HEK293T (cell line): Measurements from ENCODE around the gene RSPH3.

ENCODE experiments used
- CTCF ChIA-PET: fragments of 350-600 bp; formaldehyde crosslinking; extraction: SDS; loops from one replicate; lab custom pipeline; 2021; ENCODE audit warnings: antibody characterized with exemption, inconsistent platforms; lab: Yijun Ruan, JAX
- POLR2A ChIA-PET: fragments of 350-600 bp; formaldehyde crosslinking; extraction: SDS; loops from one replicate; lab custom pipeline; 2020; ENCODE audit warnings: antibody characterized with exemption, inconsistent platforms; lab: Yijun Ruan, JAX
- DNase-seq: peaks from one replicate; pipeline ENCODE4 v3.0.0; 2012; ENCODE audit warnings: mixed read lengths; ENCODE audit errors: extremely low spot score
- ARNT ChIP-seq: fragments of 450-650 bp; IDR thresholded peaks from 2 replicates; pipeline ENCODE4 v1.6.1; 2017; ENCODE audit warnings: mild to moderate bottlenecking
- FOXA1 ChIP-seq: fragments of 450-650 bp; IDR thresholded peaks from 2 replicates; pipeline ENCODE4 v1.6.1; 2016; ENCODE audit warnings: mild to moderate bottlenecking
- PKNOX1 ChIP-seq: fragments of 450-650 bp; IDR thresholded peaks from 2 replicates; pipeline ENCODE4 v1.6.1; 2016
- SUZ12 ChIP-seq: fragments of 450-650 bp; IDR thresholded peaks from 2 replicates; pipeline ENCODE4 v1.6.1; 2016; ENCODE audit warnings: mild to moderate bottlenecking

The RSPH3 gene

DNA sequence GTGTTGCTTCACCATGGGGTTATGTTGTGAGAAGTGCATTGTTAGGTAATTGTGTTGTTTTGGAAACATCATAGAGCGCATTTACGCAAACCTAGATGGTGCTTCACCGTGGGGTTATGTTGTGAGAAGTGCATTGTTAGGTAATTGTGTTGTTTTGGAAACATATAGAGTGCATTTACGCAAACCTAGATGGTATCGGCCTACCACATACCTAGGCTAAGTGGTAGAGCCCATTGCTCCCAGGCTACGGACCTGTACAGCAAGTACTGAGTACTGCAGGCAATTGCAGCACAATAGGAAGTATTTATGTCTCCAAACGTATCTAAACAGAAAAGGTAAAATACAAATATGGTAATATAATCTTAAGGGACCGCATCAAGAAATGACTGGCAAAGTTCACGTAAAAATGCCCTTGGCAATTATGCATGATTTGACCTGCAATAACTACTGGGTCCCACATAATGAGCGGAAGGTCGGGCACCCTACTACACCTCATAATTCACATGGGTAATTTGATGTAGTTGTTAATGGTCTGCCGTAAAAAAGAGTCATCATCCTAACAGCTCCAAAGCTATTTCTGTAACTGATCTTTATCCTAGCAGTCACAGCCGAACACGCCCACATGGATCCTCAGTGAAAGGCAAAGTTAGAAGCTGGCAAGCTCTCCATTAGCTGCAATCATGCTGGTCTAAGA, 76.0 kb downstream of the RSPH3 start:
- DNase-seq, result peak; percentile 38
- no peak for TF ChIP-seq FOXA1
- TF ChIP-seq PKNOX1, result peak; percentile 78
- TF ChIP-seq SUZ12, result no peak
- no peak for TF ChIP-seq ARNT
- ChIA-PET POLR2A (interaction anchor here (0.6 to 1.1 kb wide), 2 partner anchors 54 to 105 kb away, joined by 3 read pairs; partner anchors contain the start of gene EZR), CTCF (no interaction called here)
